IPS-NIHi7 (cell line): ENCODE results near the gene OR6C76.
"Not testable (repeated sequence)": the region's sequence is repeated elsewhere in the genome, so short reads cannot be mapped to it uniquely, and the experiment has no call there.

Source experiments
- DNase-seq: peaks from one replicate; pipeline ENCODE4 v3.0.0; 2012; ENCODE audit warnings: mixed read lengths; ENCODE audit errors: extremely low spot score

Gene OR6C76

GRCh38 chr12:55425954-55426353, at the start of gene OR6C76:
Gene OR6C76, plus strand, starts transcription at chr12:55426254. Its CDS starts 0 bp downstream, at chr12:55426254.
- no peak for DNase-seq

GRCh38 chr12:55385891-55386290, 40.2 kb upstream of the OR6C76 start:
- peak; percentile 34 for DNase-seq

- DNase-seq, result no peak
Observed at GRCh38 chr12:55392032-55392795, 33.8 kb upstream of the OR6C76 start.

GRCh38 chr12:55396326-55396725, 29.7 kb upstream of the OR6C76 start:
- no peak for DNase-seq

- no peak for DNase-seq
Observed at GRCh38 chr12:55400229-55400628, 25.8 kb upstream of the OR6C76 start, which contains the start of gene OR6C65. Gene OR6C65, plus strand, starts transcription at chr12:55400529. Its CDS starts 0 bp downstream, at chr12:55400529.

- no peak for DNase-seq
Observed at GRCh38 chr12:55407866-55408265, 18.2 kb upstream of the OR6C76 start.

- not testable (repeated sequence) for DNase-seq
Observed at GRCh38 chr12:55409133-55409532, 16.9 kb upstream of the OR6C76 start.

GRCh38 chr12:55412138-55412537, 13.9 kb upstream of the OR6C76 start:
- not testable (repeated sequence) for DNase-seq

GRCh38 chr12:55413498-55414388, 12.3 kb upstream of the OR6C76 start:
- DNase-seq, result not testable (repeated sequence)

- DNase-seq, result not testable (repeated sequence)
Observed at GRCh38 chr12:55414396-55414823, 11.6 kb upstream of the OR6C76 start.

- DNase-seq, result not testable (repeated sequence)
Observed at GRCh38 chr12:55414889-55415288, 11.2 kb upstream of the OR6C76 start.

GRCh38 chr12:55416961-55417360, 9.1 kb upstream of the OR6C76 start:
- DNase-seq, result no peak

- DNase-seq, result no peak
Observed at GRCh38 chr12:55420307-55420962, 5.6 kb upstream of the OR6C76 start.

GRCh38 chr12:55428331-55429243, 2.5 kb downstream of the OR6C76 start:
- no peak for DNase-seq

- DNase-seq, result not testable (repeated sequence)
Observed at GRCh38 chr12:55441233-55441632, 15.2 kb downstream of the OR6C76 start.

GRCh38 chr12:55443776-55444175, 17.7 kb downstream of the OR6C76 start, which contains the start of gene OR6C2:
Gene OR6C2, plus strand, starts transcription at chr12:55444076. Its CDS starts 8,138 bp downstream, at chr12:55452214.
- no peak for DNase-seq

GRCh38 chr12:55445357-55445756, 19.3 kb downstream of the OR6C76 start:
- no peak for DNase-seq

- peak; percentile 12 for DNase-seq
Observed at GRCh38 chr12:55446326-55446725, 20.3 kb downstream of the OR6C76 start.

GRCh38 chr12:55448825-55449224, 22.8 kb downstream of the OR6C76 start:
- DNase-seq, result no peak

GRCh38 chr12:55464926-55465325, 38.9 kb downstream of the OR6C76 start:
- not testable (repeated sequence) for DNase-seq

- DNase-seq, result no peak
Observed at GRCh38 chr12:55467836-55468235, 41.8 kb downstream of the OR6C76 start.
